ENCODE data around the gene COTL1. TPM values are rescaled to one million over a fixed set of nuclear protein-coding genes. Genes with fewer than 3 reads are reported as not detected.
A peak's percentile ranks its signal among the peaks of the same experiment; 100 is the strongest.

The COTL1 gene
- total and polyA plus RNA-seq, 2 of the 13 experiments (the other 11 are each of a cell fraction or from before 2014, with no cell fraction given) = 8.7 to 16.9 TPM

DNA sequence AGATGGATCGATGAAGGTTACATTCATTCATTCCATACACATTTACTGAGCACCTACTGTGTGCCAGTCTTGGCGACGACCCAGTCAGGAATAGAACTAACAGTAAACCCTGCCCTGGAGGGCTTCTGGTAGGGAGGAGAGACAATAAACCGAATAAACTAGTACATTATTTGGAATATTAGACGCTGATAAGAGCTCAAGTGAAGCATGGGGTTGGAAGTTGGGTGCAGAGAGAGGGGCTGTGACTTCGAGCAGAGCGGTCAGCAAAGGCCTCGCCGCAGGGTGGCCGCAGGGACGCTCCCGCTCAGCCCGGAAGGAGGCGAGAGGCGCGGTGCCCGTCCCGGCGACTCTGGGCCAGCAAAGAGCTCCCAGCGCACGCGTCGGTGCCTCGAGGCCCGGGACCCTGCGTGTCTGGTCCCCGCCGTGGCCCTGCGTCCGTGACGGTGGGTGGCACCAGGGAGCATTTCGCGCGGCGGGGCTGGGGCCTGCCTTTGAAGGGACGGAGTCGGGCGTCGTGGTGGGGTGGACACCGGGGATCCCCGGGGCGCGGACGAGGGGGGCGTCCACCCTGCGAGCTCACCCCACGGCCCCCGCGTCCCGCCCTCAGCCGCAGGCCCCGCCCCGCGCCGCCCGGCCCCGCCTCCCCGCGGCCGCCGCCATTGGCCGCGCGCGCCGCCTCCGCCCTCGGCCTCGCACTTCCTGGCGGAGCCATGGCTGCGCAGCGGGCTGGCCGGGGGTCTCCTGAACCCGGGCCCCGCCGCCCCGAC is 30.1 kb upstream of the COTL1 start, which contains the start of gene KLHL36 (continued):
- TF ChIP-seq, protein P1, sequence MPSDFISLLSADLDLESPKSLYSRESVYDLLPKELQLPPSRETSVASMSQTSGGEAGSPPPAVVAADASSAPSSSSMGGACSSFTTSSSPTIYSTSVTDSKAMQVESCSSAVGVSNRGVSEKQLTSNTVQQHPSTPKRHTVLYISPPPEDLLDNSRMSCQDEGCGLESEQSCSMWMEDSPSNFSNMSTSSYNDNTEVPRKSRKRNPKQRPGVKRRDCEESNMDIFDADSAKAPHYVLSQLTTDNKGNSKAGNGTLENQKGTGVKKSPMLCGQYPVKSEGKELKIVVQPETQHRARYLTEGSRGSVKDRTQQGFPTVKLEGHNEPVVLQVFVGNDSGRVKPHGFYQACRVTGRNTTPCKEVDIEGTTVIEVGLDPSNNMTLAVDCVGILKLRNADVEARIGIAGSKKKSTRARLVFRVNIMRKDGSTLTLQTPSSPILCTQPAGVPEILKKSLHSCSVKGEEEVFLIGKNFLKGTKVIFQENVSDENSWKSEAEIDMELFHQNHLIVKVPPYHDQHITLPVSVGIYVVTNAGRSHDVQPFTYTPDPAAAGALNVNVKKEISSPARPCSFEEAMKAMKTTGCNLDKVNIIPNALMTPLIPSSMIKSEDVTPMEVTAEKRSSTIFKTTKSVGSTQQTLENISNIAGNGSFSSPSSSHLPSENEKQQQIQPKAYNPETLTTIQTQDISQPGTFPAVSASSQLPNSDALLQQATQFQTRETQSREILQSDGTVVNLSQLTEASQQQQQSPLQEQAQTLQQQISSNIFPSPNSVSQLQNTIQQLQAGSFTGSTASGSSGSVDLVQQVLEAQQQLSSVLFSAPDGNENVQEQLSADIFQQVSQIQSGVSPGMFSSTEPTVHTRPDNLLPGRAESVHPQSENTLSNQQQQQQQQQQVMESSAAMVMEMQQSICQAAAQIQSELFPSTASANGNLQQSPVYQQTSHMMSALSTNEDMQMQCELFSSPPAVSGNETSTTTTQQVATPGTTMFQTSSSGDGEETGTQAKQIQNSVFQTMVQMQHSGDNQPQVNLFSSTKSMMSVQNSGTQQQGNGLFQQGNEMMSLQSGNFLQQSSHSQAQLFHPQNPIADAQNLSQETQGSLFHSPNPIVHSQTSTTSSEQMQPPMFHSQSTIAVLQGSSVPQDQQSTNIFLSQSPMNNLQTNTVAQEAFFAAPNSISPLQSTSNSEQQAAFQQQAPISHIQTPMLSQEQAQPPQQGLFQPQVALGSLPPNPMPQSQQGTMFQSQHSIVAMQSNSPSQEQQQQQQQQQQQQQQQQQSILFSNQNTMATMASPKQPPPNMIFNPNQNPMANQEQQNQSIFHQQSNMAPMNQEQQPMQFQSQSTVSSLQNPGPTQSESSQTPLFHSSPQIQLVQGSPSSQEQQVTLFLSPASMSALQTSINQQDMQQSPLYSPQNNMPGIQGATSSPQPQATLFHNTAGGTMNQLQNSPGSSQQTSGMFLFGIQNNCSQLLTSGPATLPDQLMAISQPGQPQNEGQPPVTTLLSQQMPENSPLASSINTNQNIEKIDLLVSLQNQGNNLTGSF (CRISPR knock-in tag; IDR thresholded peaks at IDR 0.05) = peak; percentile 91
- TF ChIP-seq ZNF564 (CRISPR knock-in tag; IDR thresholded peaks at IDR 0.05) (0 out of 2 replicates have a peak, but pooled peaks have one; percentile 60), ONECUT2 (CRISPR knock-in tag; IDR thresholded peaks at IDR 0.05) (no peak), FOXK1 (CRISPR knock-in tag; IDR thresholded peaks at IDR 0.05; ENCODE audit: borderline replicate concordance, low read depth) (no peak), ZNF891 (CRISPR knock-in tag; IDR thresholded peaks at IDR 0.05) (peak; percentile 87), RAD51 (IDR thresholded peaks at IDR 0.05; ENCODE audit: borderline replicate concordance) (no peak), KDM6A (CRISPR knock-in tag; IDR thresholded peaks at IDR 0.05; ENCODE audit: low read depth) (no peak), AGO2 (optimal IDR thresholded peaks at IDR 0.05; ENCODE audit: low read depth, low read length) (no peak), ZNF879 (CRISPR knock-in tag; IDR thresholded peaks at IDR 0.05) (peak; percentile 72; the same call in 1 of the 2 replicates), ZNF292 (CRISPR knock-in tag; IDR thresholded peaks at IDR 0.05; ENCODE audit: borderline replicate concordance, low read depth) (no peak), ARNT (IDR thresholded peaks at IDR 0.05) (no peak), MATR3 (CRISPR knock-in tag; IDR thresholded peaks at IDR 0.05) (0 out of 2 replicates have a peak, but pooled peaks have one; percentile 34), ZNF570 (CRISPR knock-in tag; IDR thresholded peaks at IDR 0.05; ENCODE audit: borderline replicate concordance) (0 out of 2 replicates have a peak, but pooled peaks have one; percentile 66)
- TF ChIP-seq, protein P2, sequence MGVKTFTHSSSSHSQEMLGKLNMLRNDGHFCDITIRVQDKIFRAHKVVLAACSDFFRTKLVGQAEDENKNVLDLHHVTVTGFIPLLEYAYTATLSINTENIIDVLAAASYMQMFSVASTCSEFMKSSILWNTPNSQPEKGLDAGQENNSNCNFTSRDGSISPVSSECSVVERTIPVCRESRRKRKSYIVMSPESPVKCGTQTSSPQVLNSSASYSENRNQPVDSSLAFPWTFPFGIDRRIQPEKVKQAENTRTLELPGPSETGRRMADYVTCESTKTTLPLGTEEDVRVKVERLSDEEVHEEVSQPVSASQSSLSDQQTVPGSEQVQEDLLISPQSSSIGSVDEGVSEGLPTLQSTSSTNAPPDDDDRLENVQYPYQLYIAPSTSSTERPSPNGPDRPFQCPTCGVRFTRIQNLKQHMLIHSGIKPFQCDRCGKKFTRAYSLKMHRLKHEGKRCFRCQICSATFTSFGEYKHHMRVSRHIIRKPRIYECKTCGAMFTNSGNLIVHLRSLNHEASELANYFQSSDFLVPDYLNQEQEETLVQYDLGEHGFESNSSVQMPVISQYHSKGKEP (CRISPR knock-in tag; IDR thresholded peaks at IDR 0.05) = no peak
- TF ChIP-seq, protein P3, sequence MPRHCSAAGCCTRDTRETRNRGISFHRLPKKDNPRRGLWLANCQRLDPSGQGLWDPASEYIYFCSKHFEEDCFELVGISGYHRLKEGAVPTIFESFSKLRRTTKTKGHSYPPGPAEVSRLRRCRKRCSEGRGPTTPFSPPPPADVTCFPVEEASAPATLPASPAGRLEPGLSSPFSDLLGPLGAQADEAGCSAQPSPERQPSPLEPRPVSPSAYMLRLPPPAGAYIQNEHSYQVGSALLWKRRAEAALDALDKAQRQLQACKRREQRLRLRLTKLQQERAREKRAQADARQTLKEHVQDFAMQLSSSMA (CRISPR knock-in tag; IDR thresholded peaks at IDR 0.05) = no peak; the same call in 1 of the 2 replicates
- TF ChIP-seq, protein P4, sequence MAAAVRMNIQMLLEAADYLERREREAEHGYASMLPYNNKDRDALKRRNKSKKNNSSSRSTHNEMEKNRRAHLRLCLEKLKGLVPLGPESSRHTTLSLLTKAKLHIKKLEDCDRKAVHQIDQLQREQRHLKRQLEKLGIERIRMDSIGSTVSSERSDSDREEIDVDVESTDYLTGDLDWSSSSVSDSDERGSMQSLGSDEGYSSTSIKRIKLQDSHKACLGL (CRISPR knock-in tag; IDR thresholded peaks at IDR 0.05) = peak; percentile 77
- TF ChIP-seq, protein P5, sequence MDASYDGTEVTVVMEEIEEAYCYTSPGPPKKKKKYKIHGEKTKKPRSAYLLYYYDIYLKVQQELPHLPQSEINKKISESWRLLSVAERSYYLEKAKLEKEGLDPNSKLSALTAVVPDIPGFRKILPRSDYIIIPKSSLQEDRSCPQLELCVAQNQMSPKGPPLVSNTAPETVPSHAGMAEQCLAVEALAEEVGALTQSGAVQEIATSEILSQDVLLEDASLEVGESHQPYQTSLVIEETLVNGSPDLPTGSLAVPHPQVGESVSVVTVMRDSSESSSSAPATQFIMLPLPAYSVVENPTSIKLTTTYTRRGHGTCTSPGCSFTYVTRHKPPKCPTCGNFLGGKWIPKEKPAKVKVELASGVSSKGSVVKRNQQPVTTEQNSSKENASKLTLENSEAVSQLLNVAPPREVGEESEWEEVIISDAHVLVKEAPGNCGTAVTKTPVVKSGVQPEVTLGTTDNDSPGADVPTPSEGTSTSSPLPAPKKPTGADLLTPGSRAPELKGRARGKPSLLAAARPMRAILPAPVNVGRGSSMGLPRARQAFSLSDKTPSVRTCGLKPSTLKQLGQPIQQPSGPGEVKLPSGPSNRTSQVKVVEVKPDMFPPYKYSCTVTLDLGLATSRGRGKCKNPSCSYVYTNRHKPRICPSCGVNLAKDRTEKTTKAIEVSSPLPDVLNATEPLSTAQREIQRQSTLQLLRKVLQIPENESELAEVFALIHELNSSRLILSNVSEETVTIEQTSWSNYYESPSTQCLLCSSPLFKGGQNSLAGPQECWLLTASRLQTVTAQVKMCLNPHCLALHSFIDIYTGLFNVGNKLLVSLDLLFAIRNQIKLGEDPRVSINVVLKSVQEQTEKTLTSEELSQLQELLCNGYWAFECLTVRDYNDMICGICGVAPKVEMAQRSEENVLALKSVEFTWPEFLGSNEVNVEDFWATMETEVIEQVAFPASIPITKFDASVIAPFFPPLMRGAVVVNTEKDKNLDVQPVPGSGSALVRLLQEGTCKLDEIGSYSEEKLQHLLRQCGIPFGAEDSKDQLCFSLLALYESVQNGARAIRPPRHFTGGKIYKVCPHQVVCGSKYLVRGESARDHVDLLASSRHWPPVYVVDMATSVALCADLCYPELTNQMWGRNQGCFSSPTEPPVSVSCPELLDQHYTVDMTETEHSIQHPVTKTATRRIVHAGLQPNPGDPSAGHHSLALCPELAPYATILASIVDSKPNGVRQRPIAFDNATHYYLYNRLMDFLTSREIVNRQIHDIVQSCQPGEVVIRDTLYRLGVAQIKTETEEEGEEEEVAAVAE (CRISPR knock-in tag; IDR thresholded peaks at IDR 0.05; ENCODE audit: borderline replicate concordance) = no peak
